ENCODE results near the gene PIBF1. TPM values are rescaled to one million over a fixed set of nuclear protein-coding genes. Genes with fewer than 3 reads are reported as not detected.
"Not testable (repeated sequence)": the region's sequence is repeated elsewhere in the genome, so short reads cannot be mapped to it uniquely, and the experiment has no call there.

Gene PIBF1
- total RNA-seq, 1 experiment from 2014 or later: 22.2 TPM

DNA sequence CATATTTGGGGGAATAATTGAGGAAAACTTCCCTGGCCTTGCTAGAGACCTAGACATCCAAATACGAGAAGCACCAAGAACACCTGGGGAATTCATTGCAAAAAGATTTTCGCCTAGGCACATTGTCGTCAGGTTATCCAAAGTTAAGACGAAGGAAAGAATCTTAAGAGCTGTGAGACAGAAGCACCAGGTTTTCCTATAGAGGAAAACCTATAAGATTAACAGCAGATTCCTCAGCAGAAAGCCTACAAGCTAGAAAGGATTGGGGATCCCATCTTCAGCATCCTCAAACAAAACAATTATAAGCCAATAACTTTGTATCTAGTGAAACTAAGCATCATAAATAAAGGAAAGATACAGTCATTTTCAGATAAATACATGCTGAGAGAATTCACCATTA is 114.9 kb downstream of the PIBF1 start:
- DNase-seq (ENCODE audit: low spot score): no peak

DNA sequence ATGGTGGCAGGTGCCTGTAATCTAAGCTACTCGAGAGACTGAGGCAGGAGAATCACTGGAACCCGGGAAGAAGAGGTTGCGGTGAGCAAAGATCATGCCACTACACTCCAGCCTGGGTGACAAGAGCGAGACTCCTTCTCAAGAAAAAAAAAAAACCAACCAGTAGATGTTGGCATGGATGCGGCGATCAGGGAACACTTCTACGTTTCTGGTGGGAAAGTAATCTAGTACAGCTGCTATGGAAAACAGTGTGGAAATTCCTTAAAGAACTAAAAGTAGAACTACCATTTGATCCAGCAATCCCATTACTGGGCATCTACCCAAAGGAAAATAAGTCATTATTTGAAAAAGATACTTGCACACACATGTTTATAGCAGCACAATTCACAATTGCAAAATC is 119.6 kb downstream of the PIBF1 start:
- DNase-seq (ENCODE audit: low spot score): not testable (repeated sequence)

DNA sequence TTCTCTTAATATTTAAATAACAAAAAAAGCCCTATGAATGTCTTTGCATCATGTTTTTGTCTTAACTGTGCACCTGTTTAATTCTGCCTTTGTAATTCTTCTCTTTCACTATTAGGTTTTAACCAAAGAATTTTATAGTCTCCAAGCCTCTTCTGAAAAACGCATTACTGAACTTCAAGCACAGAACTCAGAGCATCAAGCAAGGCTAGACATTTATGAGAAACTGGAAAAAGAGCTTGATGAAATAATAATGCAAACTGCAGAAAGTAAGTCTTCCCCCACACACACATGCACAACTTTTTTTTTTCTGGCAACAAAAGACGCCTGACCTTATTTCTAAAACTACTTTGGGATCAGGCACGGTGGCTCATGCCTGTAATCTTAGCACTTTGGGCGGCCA is 126.5 kb downstream of the PIBF1 start:
- no peak for DNase-seq (ENCODE audit: low spot score)

DNA sequence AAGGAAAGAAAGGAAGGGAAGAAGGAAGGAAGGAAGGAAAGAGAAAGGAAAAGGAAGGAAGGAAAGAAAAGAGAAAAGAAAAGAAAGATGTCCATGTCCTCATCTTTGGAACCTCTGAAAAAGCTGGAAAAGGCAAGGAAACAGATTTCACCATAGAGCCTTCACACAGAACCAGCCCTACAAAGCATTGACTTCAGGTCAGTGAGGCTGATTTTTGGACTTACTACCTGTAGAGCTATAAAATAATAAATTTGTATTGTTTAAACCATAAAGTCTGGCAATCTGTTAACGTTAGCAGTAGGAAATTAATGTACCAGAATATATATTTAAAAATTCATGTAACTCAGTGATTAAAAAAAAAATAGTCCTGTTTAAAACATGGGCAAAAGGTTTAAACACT is 130.0 kb downstream of the PIBF1 start:
- DNase-seq (ENCODE audit: low spot score): no peak

DNA sequence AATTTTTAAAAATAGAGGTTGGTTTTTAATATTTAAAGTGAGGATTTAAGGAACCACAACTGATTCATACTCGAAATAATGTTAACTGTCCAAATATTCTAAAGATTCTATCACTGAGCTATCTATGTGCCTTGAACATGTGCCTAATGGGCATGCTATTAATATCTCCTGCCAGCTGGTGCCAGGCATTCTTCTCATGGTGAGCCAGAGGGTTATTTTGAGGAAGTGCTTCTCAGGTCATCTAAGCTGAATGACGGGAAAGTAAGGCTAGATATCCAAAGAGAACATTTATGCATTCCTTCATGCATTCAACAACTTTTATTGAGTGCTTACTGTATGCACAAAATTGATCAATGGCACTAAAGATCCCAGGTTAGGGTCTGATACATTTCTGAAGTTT is 138.2 kb downstream of the PIBF1 start:
- no peak for DNase-seq (ENCODE audit: low spot score)

DNA sequence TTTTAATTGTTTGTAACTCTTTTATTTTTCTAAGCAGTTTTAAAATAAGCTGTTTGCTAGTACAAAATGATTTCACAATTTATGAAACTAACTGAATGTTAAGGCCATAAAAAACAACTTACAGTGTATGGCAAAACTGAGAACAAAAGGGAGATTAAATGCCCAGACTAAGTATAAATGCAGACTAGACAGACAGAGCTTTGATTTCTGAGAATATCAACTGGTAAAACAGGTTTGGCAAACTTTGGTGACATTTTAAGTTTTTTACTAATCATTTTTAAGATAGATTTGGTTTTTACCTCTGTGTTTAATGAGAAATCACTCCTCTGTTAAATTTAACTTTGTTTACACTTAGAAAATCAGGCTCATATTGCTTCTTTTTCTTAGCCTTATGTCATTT is 149.4 kb downstream of the PIBF1 start:
- no peak for DNase-seq (ENCODE audit: low spot score)

DNA sequence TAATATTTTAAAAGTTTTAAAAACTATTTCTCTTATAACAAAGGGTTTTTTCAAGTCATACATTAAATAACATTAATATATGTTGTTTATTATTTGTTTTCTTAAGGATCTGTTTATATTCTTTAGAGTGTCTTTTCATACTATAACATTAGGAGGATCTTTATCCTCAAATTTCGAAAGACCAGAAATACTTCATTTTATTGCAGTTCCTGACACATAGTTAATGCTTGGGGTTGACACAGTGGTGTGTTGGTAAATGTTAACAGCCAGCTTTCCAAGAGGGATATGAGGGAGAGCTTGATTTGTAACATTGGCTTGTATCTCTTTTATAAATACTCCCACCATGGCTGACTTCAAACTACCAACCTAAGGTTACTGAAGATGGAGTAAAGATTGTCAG is 150.3 kb downstream of the PIBF1 start:
- no peak for DNase-seq (ENCODE audit: low spot score)

GRCh38 chr13:72946267-72946666 is 164.3 kb downstream of the PIBF1 start:
- DNase-seq (ENCODE audit: low spot score): not testable (repeated sequence)

- no peak for DNase-seq (ENCODE audit: low spot score)
Observed at GRCh38 chr13:72952529-72953141, 170.7 kb downstream of the PIBF1 start.

- DNase-seq (ENCODE audit: low spot score): no peak
Observed at GRCh38 chr13:72953391-72953965, 171.5 kb downstream of the PIBF1 start.

DNA sequence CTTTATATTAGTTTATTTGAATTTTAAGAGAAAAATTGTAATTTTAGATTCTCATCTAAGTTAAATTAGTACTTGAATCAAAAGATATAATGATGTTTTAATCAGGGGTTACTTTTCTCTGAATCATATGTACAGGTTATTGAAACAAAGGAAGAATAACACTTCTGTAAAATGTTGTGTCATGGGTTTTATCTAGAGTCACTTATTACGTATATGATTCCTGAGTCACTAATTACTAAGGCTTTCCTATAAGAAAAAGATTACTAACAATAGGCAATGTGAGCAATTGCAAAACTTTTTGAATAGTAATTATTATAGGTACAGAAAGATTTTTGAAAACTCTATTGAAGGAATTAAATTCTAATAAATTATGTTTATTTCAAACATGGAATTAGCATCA is 177.7 kb downstream of the PIBF1 start:
- DNase-seq (ENCODE audit: low spot score): no peak

- no peak for DNase-seq (ENCODE audit: low spot score)
Observed at GRCh38 chr13:72960114-72960513, 178.2 kb downstream of the PIBF1 start.

DNA sequence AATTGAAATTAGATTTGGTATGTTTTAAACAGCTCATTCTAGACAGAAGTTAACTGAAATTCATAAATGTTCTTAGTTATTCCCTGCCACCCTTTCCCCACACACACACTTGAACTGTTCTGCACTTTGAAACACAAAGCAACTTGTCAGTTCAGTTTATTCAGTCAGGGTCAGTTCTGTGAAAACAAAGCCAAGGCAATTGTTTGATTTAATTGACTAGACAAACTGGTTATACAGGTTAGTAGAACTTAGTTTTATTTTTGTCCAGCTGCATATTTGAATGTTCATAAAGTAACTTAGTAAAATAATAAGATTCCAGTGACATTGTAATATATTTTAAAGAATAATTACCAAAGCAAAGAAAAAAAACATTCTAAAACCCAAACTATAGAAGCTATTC is 178.6 kb downstream of the PIBF1 start:
- DNase-seq (ENCODE audit: low spot score): no peak

- DNase-seq (ENCODE audit: low spot score): no peak
Observed at GRCh38 chr13:72963762-72964161, 181.8 kb downstream of the PIBF1 start.

GRCh38 chr13:72970301-72970880 is 188.5 kb downstream of the PIBF1 start:
- DNase-seq (ENCODE audit: low spot score): no peak

GRCh38 chr13:72970956-72971355 is 189.0 kb downstream of the PIBF1 start:
- peak; percentile 13 for DNase-seq (ENCODE audit: low spot score)

DNA sequence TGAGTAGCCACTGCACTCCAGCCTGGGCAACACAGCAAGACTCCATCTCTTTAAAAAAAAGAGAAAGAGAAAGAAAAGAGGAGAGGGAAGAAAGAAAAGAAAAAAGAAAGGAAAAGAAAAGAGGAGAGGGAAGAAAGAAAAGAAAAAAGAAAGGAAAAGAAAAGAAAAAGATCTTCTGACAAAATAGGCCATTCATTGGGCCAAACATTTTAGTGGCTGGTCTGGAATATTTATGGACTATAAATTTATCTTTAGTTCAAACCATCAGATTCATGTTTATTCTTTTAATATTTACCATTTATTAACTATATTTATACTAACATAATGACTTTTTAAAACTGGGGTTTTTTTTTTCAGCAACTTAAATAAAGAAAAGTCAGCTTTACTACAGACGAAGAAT is 191.3 kb downstream of the PIBF1 start:
- no peak for DNase-seq (ENCODE audit: low spot score)

- DNase-seq (ENCODE audit: low spot score): peak; percentile 5
Observed at GRCh38 chr13:72983085-72983768, 201.3 kb downstream of the PIBF1 start.

DNA sequence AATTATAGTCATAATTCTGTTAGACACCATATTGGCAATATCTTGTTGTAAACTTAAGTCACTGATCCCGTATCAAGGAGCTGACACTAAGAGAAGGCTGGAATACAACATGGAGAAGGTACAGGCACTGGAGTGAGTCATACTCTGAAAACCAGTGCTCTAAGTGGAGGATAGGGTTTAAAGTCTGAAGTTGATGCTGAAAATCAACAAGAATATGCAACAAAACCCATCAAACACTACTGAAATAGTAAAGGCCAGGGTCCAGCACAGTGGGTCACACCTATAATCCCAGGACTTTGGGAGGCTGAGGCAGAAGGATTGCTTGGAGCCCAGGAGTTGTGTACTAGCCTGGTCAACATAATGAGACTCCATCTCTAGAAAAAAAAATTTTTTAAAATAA is 203.7 kb downstream of the PIBF1 start:
- no peak for DNase-seq (ENCODE audit: low spot score)

DNA sequence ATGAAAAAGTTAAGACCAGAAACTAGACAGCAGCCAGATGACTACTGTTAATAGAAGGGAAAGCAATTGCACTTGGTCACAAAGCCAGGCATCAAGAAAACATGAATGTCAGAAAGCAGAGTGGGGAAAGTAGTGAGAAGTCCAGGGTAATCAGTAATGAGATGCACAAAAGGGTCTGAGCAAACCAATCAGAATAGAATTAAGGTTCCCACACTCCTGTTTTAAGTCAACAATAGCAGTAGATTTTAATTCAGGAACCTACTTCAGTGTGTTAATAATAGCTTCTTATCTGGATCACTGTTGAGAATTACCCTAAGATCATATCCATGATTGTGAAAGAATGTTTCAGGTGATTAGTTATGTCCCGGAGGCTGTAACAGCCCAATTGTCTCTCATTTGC is 204.3 kb downstream of the PIBF1 start:
- no peak for DNase-seq (ENCODE audit: low spot score)

DNA sequence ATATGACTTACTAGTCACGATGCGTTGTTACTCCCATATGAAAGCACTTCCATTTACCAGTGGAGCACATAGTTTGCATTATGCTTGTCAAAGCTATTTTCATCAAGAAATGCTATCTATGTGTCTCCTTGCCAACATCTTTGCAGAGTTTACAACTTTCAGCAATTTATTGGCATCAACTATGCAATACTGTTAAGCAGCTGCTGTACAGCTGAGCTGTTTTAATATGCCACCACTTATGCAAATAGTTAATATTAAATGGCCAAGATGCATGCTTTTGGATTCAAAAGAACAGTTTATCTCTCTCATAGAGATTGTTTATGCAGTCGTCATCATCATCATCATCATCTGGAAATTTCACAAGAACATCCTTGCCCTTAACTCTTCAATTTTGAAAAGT is 209.0 kb downstream of the PIBF1 start:
- no peak for DNase-seq (ENCODE audit: low spot score)

DNA sequence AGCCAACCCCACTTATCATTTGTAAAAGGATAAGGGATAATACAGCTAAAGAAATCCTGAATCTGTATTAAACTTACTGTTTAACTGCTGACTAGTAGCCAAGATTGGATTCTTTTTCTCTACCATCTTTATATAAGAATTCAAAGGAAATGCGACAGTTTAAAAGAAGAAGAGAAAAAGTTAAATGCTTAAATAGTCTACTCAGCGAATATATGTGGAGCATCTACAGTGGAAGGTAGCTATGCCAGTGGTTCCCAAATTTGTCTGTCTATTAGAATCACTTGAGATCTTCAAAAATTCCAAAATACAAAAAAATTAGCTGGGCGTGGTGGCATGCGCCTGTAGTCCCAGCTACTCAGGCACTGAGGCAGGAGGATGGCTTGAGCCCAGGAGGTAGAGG is 216.1 kb downstream of the PIBF1 start:
- no peak for DNase-seq (ENCODE audit: low spot score)

GRCh38 chr13:73000027-73000674 is 218.2 kb downstream of the PIBF1 start:
- peak; percentile 4 for DNase-seq (ENCODE audit: low spot score)
